ENCODE results near the gene COL18A1. TPM values are rescaled to one million over a fixed set of nuclear protein-coding genes. Genes with fewer than 3 reads are reported as not detected.

The COL18A1 gene
- total and polyA plus RNA-seq, 2 experiments from 2014 or later, result 97.1 to 140 TPM

DNA sequence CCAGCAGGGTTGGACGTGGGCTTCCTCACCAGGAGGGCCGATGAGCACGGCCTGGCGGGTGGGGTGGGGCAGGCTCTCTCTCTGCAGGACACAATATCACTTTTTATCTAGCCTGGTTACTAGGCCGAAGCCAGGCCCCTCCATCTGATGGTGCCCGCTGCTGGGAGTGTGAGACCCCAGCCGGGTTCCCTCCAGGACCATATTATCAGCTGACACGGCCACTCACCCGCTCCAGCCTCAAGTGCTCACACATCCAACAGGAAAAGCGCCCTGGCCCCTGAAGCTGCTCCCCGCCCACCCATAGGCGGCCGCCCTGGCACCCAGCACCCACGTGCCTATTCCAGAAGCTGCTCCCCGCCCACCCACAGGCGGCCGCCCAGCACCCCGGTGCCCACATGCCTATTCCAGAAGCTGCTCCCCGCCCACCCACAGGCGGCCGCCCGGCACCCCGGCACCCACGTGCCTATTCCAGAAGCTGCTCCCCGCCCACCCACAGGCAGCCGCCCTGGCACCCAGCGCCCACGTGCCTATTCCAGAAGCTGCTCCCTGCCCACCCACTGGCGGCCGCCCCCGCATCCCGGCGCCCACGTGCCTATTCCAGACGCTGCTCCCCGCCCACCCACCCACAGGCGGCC, 132.3 kb downstream of the COL18A1 start:
- H4K20me1 ChIP-seq (ENCODE audit: insufficient read depth, poor library complexity, severe bottlenecking), result no peaks in the 10 kb centered on the region
- H2AFZ ChIP-seq, result no peak overlapping the region
- H3K27ac ChIP-seq, result no peak overlapping the region
- H3K27me3 ChIP-seq, result no peaks in the 10 kb centered on the region
- H3K36me3 ChIP-seq (replicated peaks; ENCODE audit: insufficient read depth, low read depth), result no peaks in the 10 kb centered on the region
- no peak overlapping the region for H3K4me2 ChIP-seq
- no peaks in the 10 kb centered on the region for H3K79me2 ChIP-seq
- H3K9me3 ChIP-seq (ENCODE audit: low read depth), result no peaks in the 10 kb centered on the region
- H3K4me1 ChIP-seq (ENCODE audit: insufficient read depth), result peaks cover 10% of the 10 kb centered on the region
- H3K4me3 ChIP-seq, result no peak overlapping the region
- no peak for TF ChIP-seq EZH2phosphoT487 (IDR thresholded peaks at IDR 0.05; ENCODE audit: low read depth, severe bottlenecking, unreplicated experiment)
- TF ChIP-seq EZH2 (IDR thresholded peaks at IDR 0.05; ENCODE audit: borderline replicate concordance), result no peak
- TF ChIP-seq, protein P1, sequence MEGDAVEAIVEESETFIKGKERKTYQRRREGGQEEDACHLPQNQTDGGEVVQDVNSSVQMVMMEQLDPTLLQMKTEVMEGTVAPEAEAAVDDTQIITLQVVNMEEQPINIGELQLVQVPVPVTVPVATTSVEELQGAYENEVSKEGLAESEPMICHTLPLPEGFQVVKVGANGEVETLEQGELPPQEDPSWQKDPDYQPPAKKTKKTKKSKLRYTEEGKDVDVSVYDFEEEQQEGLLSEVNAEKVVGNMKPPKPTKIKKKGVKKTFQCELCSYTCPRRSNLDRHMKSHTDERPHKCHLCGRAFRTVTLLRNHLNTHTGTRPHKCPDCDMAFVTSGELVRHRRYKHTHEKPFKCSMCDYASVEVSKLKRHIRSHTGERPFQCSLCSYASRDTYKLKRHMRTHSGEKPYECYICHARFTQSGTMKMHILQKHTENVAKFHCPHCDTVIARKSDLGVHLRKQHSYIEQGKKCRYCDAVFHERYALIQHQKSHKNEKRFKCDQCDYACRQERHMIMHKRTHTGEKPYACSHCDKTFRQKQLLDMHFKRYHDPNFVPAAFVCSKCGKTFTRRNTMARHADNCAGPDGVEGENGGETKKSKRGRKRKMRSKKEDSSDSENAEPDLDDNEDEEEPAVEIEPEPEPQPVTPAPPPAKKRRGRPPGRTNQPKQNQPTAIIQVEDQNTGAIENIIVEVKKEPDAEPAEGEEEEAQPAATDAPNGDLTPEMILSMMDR (IDR thresholded peaks at IDR 0.05; ENCODE audit: poor library complexity), result no peak
- DNase-seq (ENCODE audit: low spot score), result no peak
- WGBS (ENCODE audit: low lambda C conversion rate, missing lambda C conversion rate), result 92% methylated on average over 10 of the region's 37 CpGs
- H3K9me2 ChIP-seq (replicated peaks; ENCODE audit: insufficient read depth), result no peaks in the 10 kb centered on the region

DNA sequence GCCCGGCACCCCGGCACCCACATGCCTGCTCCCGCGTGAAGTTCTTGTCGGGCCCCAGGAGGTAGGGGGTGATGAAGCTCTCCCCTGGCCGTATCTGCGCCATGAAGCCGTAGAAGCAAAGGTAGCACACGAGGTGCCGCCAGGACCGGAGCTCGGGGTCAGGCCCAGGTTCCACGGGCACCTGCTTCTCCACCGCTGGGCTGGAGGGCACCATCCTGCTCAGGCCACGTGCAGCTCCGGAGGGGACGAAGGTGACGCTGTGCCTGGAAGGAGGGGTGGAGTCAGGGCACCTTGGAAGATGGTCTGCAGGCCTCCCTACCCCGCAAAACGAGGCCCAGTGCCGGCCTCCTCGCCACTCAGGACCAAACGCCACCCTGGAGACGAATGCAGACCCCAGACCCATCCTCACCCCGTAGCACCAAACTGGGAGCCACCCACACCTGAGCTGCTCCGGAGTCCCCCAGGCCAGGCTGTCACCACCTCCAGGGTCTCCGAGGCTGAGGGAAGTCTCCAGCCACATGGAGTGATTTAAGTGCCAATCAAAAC, 132.9 kb downstream of the COL18A1 start:
- Histone ChIP-seq H3K36me3 (replicated peaks; ENCODE audit: insufficient read depth, low read depth) (no peaks in the 10 kb centered on the region), H3K4me2 (no peak overlapping the region), H3K27ac (no peak overlapping the region), H3K9me2 (replicated peaks; ENCODE audit: insufficient read depth) (no peaks in the 10 kb centered on the region), H2AFZ (no peak overlapping the region), H3K9me3 (ENCODE audit: low read depth) (no peaks in the 10 kb centered on the region), H3K4me3 (no peak overlapping the region), H3K27me3 (no peaks in the 10 kb centered on the region), H4K20me1 (ENCODE audit: insufficient read depth, poor library complexity, severe bottlenecking) (no peaks in the 10 kb centered on the region), H3K79me2 (no peaks in the 10 kb centered on the region), H3K4me1 (ENCODE audit: insufficient read depth) (peaks cover 14% of the 10 kb centered on the region)
- 96% methylated on average over 20 of the region's 27 CpGs for WGBS (ENCODE audit: low lambda C conversion rate, missing lambda C conversion rate)
- TF ChIP-seq EZH2phosphoT487 (IDR thresholded peaks at IDR 0.05; ENCODE audit: low read depth, severe bottlenecking, unreplicated experiment) (no peak), EZH2 (IDR thresholded peaks at IDR 0.05; ENCODE audit: borderline replicate concordance) (no peak)
- TF ChIP-seq, protein P1 (IDR thresholded peaks at IDR 0.05; ENCODE audit: poor library complexity), result no peak
- no peak for DNase-seq (ENCODE audit: low spot score)

DNA sequence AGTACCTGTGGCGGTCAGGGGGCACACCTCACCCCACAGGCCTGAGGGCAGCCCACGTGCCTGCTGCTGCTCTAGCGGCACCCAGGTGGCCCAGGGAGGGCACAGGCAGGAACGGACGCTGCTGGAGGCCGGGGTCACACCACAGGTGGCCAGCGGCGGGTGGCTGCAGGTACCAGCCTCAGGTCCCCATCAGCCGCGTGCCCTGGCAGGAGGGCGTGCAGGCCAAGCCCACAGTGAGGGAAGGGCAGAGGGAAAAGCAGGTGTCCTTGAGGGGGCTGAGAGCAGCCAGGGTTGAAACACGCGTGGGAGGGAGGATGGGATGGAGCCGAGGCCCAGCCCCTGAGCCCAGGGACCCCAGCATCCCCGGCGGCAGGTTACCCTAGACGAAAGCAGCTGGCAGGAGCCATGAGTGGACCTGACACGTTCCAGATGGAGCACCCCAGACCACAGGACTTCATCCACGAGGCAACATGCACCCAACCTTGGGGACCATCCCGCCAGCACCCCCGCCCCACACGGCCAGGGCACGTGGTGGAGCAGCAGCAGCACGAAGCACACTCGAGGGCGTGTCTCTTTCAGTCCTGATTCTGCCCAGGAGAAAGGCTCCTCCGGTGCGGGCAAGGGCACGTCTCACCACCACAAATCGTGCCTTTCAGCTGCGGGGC, 133.5 kb downstream of the COL18A1 start:
- Histone ChIP-seq H4K20me1 (ENCODE audit: insufficient read depth, poor library complexity, severe bottlenecking) (no peaks in the 10 kb centered on the region), H3K9me3 (ENCODE audit: low read depth) (no peaks in the 10 kb centered on the region), H2AFZ (no peak overlapping the region), H3K9me2 (replicated peaks; ENCODE audit: insufficient read depth) (no peaks in the 10 kb centered on the region), H3K36me3 (replicated peaks; ENCODE audit: insufficient read depth, low read depth) (no peaks in the 10 kb centered on the region), H3K4me2 (no peak overlapping the region), H3K4me1 (ENCODE audit: insufficient read depth) (peaks cover 19% of the 10 kb centered on the region), H3K27ac (no peak overlapping the region), H3K4me3 (no peak overlapping the region), H3K27me3 (no peaks in the 10 kb centered on the region), H3K79me2 (no peaks in the 10 kb centered on the region)
- 98% methylated on average over 30 of the region's 31 CpGs for WGBS (ENCODE audit: low lambda C conversion rate, missing lambda C conversion rate)
- no peak for DNase-seq (ENCODE audit: low spot score)
- TF ChIP-seq, protein P1 (IDR thresholded peaks at IDR 0.05; ENCODE audit: poor library complexity), result no peak
- TF ChIP-seq EZH2phosphoT487 (IDR thresholded peaks at IDR 0.05; ENCODE audit: low read depth, severe bottlenecking, unreplicated experiment) (no peak), EZH2 (IDR thresholded peaks at IDR 0.05; ENCODE audit: borderline replicate concordance) (no peak)

All from hepatocyte (in vitro differentiated cells).